ENCODE data around the gene ATG16L2. TPM values are rescaled to one million over a fixed set of nuclear protein-coding genes. Genes with fewer than 3 reads are reported as not detected.

ATG16L2 gene
- total and polyA plus RNA-seq, 2 of the 4 experiments (the other 2 are of a cell fraction): 1.3 to 12.7 TPM

- no peak overlapping the region for H2AK5ac ChIP-seq (ENCODE audit: low read depth, low read length)
- H3K9ac ChIP-seq (ENCODE audit: low read depth, low read length): no peak overlapping the region
- H3K4me1 ChIP-seq (ENCODE audit: control insufficient read depth, insufficient read depth, low read length): peaks cover 28% of the 10 kb centered on the region
- H4K20me1 ChIP-seq (ENCODE audit: insufficient read depth, low read length): peaks cover 13% of the 10 kb centered on the region
- H3K23ac ChIP-seq (ENCODE audit: low read depth, low read length): no peak overlapping the region
- no peak overlapping the region for H4K91ac ChIP-seq (ENCODE audit: insufficient read depth, low read depth, low read length)
- H2BK5ac ChIP-seq (ENCODE audit: low read depth, low read length, poor library complexity, severe bottlenecking): no peak overlapping the region
- no peak overlapping the region for H2BK20ac ChIP-seq (ENCODE audit: low read depth, low read length)
- no peak overlapping the region for H4K8ac ChIP-seq (ENCODE audit: low read depth in 2 of 2, low read length in 2 of 2)
- H4K5ac ChIP-seq (ENCODE audit: low read depth, low read length): no peak overlapping the region
- H3K4me2 ChIP-seq (ENCODE audit: low read depth, low read length): no peak overlapping the region
- H2BK120ac ChIP-seq (ENCODE audit: low read depth, low read length): no peak overlapping the region
- BruUV-seq (replicated peaks): no TSS peak
- DNase-seq: no peak
- no CpG with 5 or more reads among the region's 6 CpGs for whole genome bisulfite sequencing, 2 experiments (ENCODE audit: extremely low coverage in 2 of 2, insufficient read length in 1 of 2)
- dilution Hi-C loops (cut with HindIII; ENCODE audit: low sequenced_read_pairs, unreplicated experiment): no loop called here
- H2BK15ac ChIP-seq (ENCODE audit: low read depth, low read length): no peak overlapping the region
- H3K9me1 ChIP-seq (ENCODE audit: insufficient read depth, low read length): peaks cover 8% of the 10 kb centered on the region; the same call in 1 of the 2 replicates
- no peaks in the 10 kb centered on the region for H3K36me3 ChIP-seq (ENCODE audit: control insufficient read depth, insufficient read depth, low read length)
- ATAC-seq (ENCODE audit: low read depth): no peak
- H2AK9ac ChIP-seq (replicated peaks; ENCODE audit: low read depth, low read length, poor library complexity): no peak overlapping the region
- ChIA-PET CTCF (no interaction called here), POLR2A (ENCODE audit: unreplicated experiment) (no interaction called here)
- H3K79me1 ChIP-seq (ENCODE audit: low read depth in 1 of 2, low read length in 2 of 2): peaks cover 0 to 20% of the 10 kb centered on the region in 2 experiments; a peak in 2 of 4 replicates
- TF ChIP-seq POLR2A (IDR thresholded peaks at IDR 0.05; ENCODE audit: low read depth, low read length) (no peak), SMC3 (IDR thresholded peaks at IDR 0.05; ENCODE audit: low read depth, low read length) (no peak), MAZ (IDR thresholded peaks at IDR 0.05; ENCODE audit: borderline replicate concordance, low read depth, low read length) (no peak), CEBPB (IDR thresholded peaks at IDR 0.05; ENCODE audit: low read depth, low read length) (no peak), USF2 (IDR thresholded peaks at IDR 0.05; ENCODE audit: low read depth, low read length) (no peak), RAD21 (IDR thresholded peaks at IDR 0.05; ENCODE audit: low read length) (no peak), BHLHE40 (IDR thresholded peaks at IDR 0.05; ENCODE audit: low read depth, low read length) (no peak), FOS (IDR thresholded peaks at IDR 0.05; ENCODE audit: low read depth, low read length) (no peak), MAFK (IDR thresholded peaks at IDR 0.05; ENCODE audit: low read depth, low read length) (no peak), CTCF (conservative IDR thresholded peaks at IDR 0.05; ENCODE audit: low read depth, low read length) (no peak), RFX5 (IDR thresholded peaks at IDR 0.05; ENCODE audit: low read depth, low read length) (no peak), NFE2L2 (IDR thresholded peaks at IDR 0.05; ENCODE audit: low read depth, low read length) (no peak)
- no peak overlapping the region for H3K4me3 ChIP-seq (ENCODE audit: insufficient read depth, low read depth, low read length)
- H3K56ac ChIP-seq (ENCODE audit: extremely low read depth, insufficient read depth, low read length): no peak overlapping the region
- H3K14ac ChIP-seq (replicated peaks; ENCODE audit: low read depth, low read length): no peak overlapping the region
- no peak overlapping the region for H3K27ac ChIP-seq (ENCODE audit: insufficient read depth, low read length)
- H2AFZ ChIP-seq (replicated peaks; ENCODE audit: low read length, poor library complexity): no peak overlapping the region
- H3K27me3 ChIP-seq (ENCODE audit: control insufficient read depth, insufficient read depth, low read length): no peaks in the 10 kb centered on the region
- intact Hi-C loops (cut with micrococcal nuclease): no loop called here
- H3K9me3 ChIP-seq (ENCODE audit: control insufficient read depth, insufficient read depth, low read length): no peaks in the 10 kb centered on the region
- no peak overlapping the region for H3K4ac ChIP-seq (ENCODE audit: low read depth, low read length)
- H3K18ac ChIP-seq (ENCODE audit: low read depth, low read length): no peak overlapping the region
- in situ Hi-C loops (cut with MboI; ENCODE audit: low sequenced_read_pairs): no loop called here
These were observed 39.7 kb upstream of the ATG16L2 start for GRCh38 chr11:72774499-72774898.

Data from IMR-90 (cell line).